ENCODE data around the gene COL6A1.
"Not testable (repeated sequence)": the region's sequence is repeated elsewhere in the genome, so short reads cannot be mapped to it uniquely, and the experiment has no call there.

The COL6A1 gene

DNA sequence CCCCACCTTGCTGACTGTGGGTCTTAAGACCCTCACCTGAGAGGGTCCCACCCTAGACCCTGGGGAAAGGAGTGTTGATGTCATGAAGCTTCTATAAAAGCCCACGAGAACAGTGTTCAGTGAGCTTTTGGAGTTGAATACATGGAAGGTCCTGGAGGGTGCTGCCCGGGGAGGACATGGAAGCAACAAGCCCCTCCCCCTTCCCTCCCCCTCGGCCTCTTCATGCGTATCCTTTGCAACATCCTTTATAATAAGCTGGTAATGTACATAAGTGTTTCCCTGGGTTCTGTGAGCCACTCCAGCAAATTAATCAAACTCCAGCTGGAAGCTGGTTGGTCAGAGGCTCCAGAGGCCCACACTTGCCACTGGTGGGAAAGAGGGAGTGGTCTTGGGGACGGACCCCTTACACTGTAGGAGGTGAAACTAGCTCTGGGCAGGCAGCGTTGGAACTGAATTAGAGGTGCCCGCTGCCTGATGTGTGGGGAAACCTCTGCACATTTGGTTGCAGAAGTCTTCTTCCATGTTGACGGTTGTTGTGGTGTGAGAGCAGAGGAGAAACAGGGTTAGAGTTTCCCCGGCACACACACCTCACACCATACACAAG is 14.7 kb upstream of the COL6A1 start:
- DNase-seq, result no peak

GRCh38 chr21:45969921-45970673 is 11.5 kb upstream of the COL6A1 start:
- no peak for DNase-seq

- DNase-seq, result peak; percentile 23
These were observed 10.6 kb upstream of the COL6A1 start for GRCh38 chr21:45970674-45971615.

- DNase-seq, result no peak
These were observed 9.8 kb upstream of the COL6A1 start for GRCh38 chr21:45971616-45972352.

DNA sequence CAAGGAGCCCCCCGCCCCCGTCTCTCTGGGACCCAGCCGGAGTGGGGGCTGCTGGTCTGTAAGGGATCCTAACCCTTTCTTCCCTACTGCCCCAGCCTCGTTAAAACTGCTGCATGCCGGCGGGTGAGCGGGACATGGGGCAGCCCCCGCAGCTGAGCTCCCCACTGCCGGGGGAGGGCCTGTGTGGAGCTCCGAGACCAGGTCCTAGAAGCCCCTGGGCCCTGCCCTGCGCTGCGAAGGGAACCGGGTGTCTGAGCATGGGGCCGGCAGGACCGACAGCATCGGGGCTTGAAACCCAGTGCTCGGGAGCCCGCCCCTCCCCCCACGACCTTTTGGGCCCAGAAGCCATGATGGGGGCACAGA is 9.2 kb upstream of the COL6A1 start:
- no peak for DNase-seq

DNA sequence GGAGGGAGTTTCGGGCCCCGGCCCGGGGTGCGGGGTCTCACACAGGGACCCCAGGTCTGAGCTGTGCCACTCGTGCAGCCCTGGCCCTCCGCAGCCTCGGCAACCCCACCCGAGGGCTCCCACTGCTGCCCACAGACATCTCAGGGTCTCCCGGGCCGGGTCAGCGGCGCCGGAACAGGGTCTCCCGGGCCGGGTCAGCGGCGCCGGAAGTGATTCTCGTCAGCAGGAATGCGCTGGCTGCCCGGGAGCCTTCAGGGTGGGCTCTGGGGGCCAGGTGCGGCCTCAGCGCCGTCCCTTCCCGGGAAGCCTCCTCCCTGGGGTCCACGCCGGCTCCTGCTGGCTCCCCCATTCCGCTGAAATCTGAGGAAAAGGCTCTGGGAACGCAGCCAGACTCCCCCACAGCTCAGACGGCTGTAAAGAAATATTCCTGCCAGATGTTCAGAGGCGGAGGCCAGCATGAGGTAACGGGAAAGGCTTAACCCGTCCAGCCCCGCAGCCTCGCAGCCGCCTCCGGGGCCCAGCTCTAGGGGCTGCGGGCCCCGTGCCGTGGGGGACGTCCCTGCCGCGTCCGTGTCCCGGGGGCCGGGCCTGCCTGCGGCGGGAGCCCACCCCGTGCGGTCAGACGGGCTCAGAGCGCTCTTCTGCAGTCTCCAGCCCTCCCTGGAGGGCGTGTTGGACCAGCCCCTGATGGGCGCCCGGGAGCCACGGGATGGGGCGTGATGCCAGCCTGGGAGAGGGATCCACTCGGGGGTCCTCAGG is 8.7 kb upstream of the COL6A1 start:
- DNase-seq, result peak; percentile 48

DNA sequence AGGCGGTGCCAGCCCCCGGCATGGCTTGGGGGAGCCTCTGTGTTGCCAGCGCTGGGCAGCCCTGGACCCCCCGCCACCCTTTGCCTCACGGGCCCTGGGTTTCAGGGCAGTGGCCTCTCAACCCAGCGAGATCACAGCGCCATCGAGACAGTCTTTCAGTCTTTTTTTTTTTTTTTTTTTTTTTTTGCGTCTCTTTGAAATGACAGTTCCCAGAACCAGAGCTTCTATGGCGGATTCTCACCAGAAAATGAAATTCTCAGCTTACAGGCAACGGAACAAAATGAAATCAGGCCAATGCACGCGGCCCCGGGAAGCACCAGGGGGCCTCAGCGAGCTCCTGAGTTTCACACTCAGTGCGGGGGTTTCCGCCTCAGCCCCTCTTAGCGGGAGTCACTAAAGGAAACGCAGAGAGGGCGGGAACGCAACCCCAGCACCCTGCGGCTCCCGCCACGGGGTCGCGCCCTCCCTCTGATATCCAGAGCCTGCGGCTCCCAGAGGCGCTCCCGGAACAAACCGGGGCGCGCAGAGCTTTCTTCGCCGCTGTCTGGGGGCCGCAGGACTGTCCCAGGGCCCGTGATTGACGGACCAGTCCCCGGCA is 8.0 kb upstream of the COL6A1 start:
- peak; percentile 67 for DNase-seq

- DNase-seq, result peak; percentile 21
These were observed 7.2 kb upstream of the COL6A1 start for GRCh38 chr21:45974073-45975019.

DNA sequence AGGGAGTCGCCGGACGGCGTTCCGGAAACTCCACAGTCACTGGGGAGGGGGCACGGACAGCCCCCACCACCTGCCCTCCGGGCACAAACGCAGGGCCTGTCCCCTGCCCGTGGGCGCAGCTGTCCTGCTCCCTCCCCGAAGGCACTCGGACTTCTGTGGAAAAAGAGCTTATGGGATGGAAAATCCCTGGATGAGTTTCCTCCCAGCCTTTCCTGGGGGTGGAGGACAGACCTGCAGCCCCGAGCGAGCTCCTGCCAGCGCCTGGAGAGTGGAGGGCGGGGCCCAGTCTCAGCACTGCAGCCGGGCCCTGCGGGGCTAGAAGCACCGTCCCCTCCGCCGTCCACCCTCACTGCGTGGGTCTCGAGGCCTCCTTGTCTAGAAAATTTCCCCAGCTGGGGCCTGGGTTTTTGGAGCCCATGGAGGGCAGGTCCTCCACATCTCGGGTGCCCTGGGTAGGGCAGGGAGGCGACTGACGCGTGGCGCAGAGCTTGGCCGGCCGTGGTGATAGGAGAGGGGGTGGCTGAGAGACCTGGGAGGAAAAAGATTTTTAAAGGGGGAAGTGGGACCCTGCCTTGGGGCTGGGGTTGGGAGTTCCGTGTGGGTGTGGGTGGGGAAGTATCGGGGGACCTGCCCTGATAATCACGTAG is 6.4 kb upstream of the COL6A1 start:
- DNase-seq, result no peak

- not testable (repeated sequence) for DNase-seq
These were observed 5.7 kb upstream of the COL6A1 start for GRCh38 chr21:45975667-45976409.

DNA sequence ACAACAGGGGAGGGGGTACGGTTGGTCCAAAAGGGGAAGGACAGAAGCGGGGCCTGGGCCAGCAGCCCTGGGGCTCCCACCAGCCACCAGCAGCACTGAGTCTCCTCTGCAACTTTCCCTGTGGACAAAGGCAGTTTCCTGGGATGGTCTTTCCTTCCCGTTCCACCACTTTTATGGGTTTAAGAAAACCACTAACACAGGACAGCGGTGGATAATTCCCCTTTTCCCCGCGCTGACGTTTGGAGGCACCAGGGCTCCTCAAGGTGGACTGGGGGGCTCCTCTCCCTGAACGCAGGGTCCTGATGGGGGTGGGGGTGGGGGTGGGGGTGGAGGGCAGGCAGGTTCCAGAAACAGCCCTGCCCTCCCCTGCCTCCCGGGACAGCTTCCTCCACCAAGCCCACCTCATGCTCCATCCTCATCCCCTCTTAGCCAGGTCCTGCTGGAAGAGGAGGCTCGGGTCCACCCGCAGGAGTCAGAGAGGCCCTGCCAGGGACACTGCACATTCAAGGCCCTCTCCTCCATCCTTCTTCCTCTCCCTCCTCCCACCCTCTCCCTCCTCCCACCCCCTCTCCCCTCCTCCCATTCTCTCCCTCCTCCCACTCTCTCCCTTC is 4.8 kb upstream of the COL6A1 start:
- DNase-seq, result no peak

DNA sequence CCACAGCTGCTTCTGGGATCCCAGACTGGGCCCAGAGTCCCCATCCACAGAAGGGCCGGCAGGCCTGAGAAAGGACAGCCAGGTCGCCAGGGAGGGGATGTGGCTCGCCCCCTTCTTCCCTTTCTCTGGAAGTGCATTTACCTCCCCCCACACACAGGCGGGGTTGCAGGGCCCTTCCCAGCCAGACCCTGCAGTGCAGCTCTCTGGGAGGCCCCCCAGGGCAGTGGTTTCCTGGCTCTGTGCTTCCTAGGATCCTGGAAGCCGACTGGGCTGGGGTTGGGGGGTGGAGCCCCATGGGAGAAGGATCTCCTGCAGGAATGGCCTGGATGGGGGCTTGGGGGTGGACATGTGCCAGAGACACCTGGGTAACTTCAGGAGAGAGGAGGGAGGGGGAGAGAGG is 4.2 kb upstream of the COL6A1 start:
- no peak for DNase-seq

DNA sequence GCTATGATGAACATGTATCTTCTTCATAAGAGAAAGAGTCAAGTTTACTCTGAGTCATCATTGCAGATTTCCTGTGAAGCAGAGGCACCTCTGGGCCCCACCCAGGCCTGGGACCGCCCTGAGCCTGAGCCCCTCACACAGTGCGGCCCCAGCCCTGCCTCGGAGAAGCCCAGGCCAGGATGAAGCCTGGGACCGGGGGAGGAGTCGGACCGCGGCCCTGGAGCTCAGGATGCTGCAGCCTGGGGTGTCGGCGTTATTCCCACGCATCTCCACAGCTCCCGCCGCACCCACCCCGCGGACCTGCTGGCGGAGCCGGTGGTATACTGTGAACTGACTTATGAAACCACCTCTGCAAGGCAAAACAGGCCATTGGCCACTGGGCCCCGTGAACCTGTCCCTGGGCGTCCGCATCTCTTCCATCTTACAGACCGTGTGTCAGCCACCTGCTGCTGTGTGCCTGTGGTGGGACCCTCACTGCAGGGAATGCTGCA is 2.4 kb upstream of the COL6A1 start:
- no peak for DNase-seq

GRCh38 chr21:45979651-45980050 is 1.9 kb upstream of the COL6A1 start:
- no peak for DNase-seq

DNA sequence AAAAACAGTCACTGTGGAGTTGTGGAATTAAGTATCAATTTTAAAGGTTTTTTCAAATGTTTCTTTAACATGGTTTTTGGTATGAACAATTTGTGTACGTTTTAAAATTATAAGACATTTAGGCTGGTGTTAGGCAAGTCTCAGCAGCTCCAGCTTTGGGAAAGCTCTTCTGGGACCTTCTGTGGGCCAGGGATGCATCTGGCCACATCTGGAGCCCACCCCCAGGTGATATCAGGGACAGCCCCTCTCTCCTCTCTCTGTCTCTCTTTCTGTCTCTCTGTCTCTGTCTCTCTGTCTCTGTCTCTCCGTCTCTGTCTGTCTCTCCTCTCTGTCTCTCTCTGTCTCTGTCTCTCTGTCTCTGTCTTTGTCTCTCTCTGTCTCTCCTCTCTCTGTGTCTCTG is 1.3 kb upstream of the COL6A1 start:
- no peak for DNase-seq

DNA sequence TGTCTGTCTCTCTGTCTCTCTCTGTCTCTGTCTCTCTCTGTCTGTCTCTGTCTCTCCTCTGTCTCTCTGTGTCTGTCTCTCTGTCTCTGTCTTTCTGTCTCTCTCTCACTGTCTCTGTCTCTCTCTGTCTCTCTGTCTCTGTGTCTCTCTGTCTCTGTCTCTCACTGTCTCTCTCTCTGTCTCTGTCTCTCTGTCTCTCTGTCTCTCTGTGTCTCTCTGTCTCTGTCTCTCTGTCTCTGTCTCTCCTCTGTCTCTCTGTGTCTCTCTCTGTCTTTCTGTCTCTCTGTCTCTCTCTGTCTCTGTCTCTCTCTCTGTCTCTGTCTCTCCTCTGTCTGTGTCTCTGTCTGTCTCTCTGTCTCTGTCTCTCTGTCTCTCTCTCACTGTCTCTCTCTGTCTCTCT is 873 bp upstream of the COL6A1 start:
- no peak for DNase-seq

- DNase-seq, result no peak
These were observed 655 bp downstream of the COL6A1 start for GRCh38 chr21:45982092-45982757.

All from DMS79 treated with DMSO at 0.1 percent for 48 hours (cell line).